ENCODE results near the gene SPTB.

DNA sequence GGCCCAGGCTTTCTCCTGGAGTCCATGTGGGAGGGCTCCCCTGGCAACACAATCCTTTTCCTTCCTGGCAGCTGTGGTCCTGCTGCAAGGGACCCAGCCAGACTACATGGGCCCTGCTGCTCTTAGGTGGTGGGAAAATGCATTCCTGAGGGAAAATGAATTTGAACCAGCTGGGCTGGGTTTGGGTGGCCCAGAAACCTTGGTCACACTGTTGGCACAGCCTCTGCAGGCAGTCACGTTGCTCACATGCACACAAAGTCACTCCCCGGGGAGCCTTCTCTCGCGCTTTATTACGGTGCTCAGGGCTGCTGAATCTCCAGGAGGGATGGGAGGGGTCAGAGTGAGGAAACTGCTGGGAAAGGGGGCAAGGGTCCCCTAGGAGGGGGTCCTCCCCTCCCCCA lies 158.3 kb downstream of the SPTB start:
- TF ChIP-seq, protein P1, sequence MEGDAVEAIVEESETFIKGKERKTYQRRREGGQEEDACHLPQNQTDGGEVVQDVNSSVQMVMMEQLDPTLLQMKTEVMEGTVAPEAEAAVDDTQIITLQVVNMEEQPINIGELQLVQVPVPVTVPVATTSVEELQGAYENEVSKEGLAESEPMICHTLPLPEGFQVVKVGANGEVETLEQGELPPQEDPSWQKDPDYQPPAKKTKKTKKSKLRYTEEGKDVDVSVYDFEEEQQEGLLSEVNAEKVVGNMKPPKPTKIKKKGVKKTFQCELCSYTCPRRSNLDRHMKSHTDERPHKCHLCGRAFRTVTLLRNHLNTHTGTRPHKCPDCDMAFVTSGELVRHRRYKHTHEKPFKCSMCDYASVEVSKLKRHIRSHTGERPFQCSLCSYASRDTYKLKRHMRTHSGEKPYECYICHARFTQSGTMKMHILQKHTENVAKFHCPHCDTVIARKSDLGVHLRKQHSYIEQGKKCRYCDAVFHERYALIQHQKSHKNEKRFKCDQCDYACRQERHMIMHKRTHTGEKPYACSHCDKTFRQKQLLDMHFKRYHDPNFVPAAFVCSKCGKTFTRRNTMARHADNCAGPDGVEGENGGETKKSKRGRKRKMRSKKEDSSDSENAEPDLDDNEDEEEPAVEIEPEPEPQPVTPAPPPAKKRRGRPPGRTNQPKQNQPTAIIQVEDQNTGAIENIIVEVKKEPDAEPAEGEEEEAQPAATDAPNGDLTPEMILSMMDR (optimal IDR thresholded peaks at IDR 0.05 in 1 of 3, IDR thresholded peaks at IDR 0.05 in 1 of 3, conservative IDR thresholded peaks at IDR 0.05 in 1 of 3; ENCODE audit: extremely low read depth in 1 of 3, insufficient read depth in 2 of 3, low read length in 3 of 3), result no peak
- TF ChIP-seq EZH2 (IDR thresholded peaks at IDR 0.05; ENCODE audit: low read length), result no peak

Data from keratinocyte (primary cell).